VCaP (cell line): ENCODE measurements around the gene PTGES2.

Experiments
- H3K27ac ChIP-seq: fragments of 450-650 bp; 2 replicates; pipeline ENCODE4 v1.5.1; 2017
- CTCF ChIP-seq: fragments of 450-650 bp; conservative IDR thresholded peaks from 2 replicates; pipeline ENCODE4 v1.5.1; 2017; ENCODE audit warnings: mild to moderate bottlenecking, moderate library complexity

The PTGES2 gene

GRCh38 chr9:128148509-128149000, 21.0 kb upstream of the PTGES2 start:
- H3K27ac ChIP-seq, result no peak overlapping the region
- no peak for TF ChIP-seq CTCF

GRCh38 chr9:128146591-128147120, 19.1 kb upstream of the PTGES2 start:
- TF ChIP-seq CTCF, result no peak
- H3K27ac ChIP-seq, result no peak overlapping the region

GRCh38 chr9:128145951-128146351, 18.4 kb upstream of the PTGES2 start:
- no peak for TF ChIP-seq CTCF
- no peak overlapping the region for H3K27ac ChIP-seq

- no peak overlapping the region for H3K27ac ChIP-seq
- no peak for TF ChIP-seq CTCF
These were observed 18.0 kb upstream of the PTGES2 start for GRCh38 chr9:128145536-128145935.

- H3K27ac ChIP-seq, result no peak overlapping the region
- no peak for TF ChIP-seq CTCF
These were observed 17.0 kb upstream of the PTGES2 start for GRCh38 chr9:128144239-128145181.

- H3K27ac ChIP-seq, result no peak overlapping the region
- no peak for TF ChIP-seq CTCF
These were observed 16.2 kb upstream of the PTGES2 start for GRCh38 chr9:128143525-128144238.

GRCh38 chr9:128142596-128142995, 15.1 kb upstream of the PTGES2 start:
- TF ChIP-seq CTCF, result no peak
- H3K27ac ChIP-seq, result no peak overlapping the region
